ENCODE results near the gene SEMA6B.

The SEMA6B gene

GRCh38 chr19:4580021-4580901 lies 20.8 kb upstream of the SEMA6B start:
- no peaks in the 10 kb centered on the region for H3K36me3 ChIP-seq (ENCODE audit: insufficient read depth)
- no peak overlapping the region for H3K4me2 ChIP-seq
- peak; percentile 22; the same call in 1 of the 2 replicates for TF ChIP-seq CTCF (conservative IDR thresholded peaks at IDR 0.05; ENCODE audit: low read depth, low read length)
- H3K27me3 ChIP-seq (ENCODE audit: insufficient read depth, low read depth), result peaks cover 73% of the 10 kb centered on the region
- H3K79me2 ChIP-seq (ENCODE audit: insufficient read depth, low read depth), result no peaks in the 10 kb centered on the region
- H4K20me1 ChIP-seq (ENCODE audit: insufficient read depth), result no peaks in the 10 kb centered on the region
- no peak overlapping the region for H3K9ac ChIP-seq
- no peak overlapping the region for H3K4me3 ChIP-seq (IDR thresholded peaks at IDR 0.05; ENCODE audit: insufficient read depth, low read depth, low read length)
- H2AFZ ChIP-seq (ENCODE audit: low read depth), result no peak overlapping the region
- no peak overlapping the region for H3K27ac ChIP-seq
- peaks cover 8% of the 10 kb centered on the region for H3K4me1 ChIP-seq (ENCODE audit: low read depth, poor library complexity, severe bottlenecking)

DNA sequence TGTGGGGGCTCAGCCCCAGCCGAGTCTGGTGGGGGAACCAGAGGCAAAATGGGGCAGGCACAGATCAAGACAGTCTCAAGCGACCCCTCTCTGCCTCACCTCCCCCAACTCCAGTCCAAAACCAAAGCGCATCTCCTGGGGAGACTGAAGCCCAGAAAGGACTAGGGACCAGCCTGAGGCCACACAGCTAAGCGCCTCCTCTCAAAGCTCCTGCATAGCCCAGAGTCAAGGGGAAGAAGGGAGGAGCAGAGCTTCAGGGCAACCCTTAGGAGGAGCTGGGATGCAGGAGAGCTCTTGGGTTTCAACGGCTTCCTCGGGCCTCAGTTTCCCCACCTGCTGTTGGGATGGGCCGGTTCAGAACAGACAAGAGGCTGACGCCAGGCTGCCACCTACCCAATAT lies 19.9 kb upstream of the SEMA6B start:
- Histone ChIP-seq H3K4me2 (no peak overlapping the region), H3K4me3 (IDR thresholded peaks at IDR 0.05; ENCODE audit: insufficient read depth, low read depth, low read length) (no peak overlapping the region), H4K20me1 (ENCODE audit: insufficient read depth) (no peaks in the 10 kb centered on the region), H3K9ac (no peak overlapping the region), H3K36me3 (ENCODE audit: insufficient read depth) (no peaks in the 10 kb centered on the region), H3K27ac (no peak overlapping the region), H3K4me1 (ENCODE audit: low read depth, poor library complexity, severe bottlenecking) (peaks cover 14% of the 10 kb centered on the region), H3K27me3 (ENCODE audit: insufficient read depth, low read depth) (peaks cover 73% of the 10 kb centered on the region), H2AFZ (ENCODE audit: low read depth) (no peak overlapping the region), H3K79me2 (ENCODE audit: insufficient read depth, low read depth) (no peaks in the 10 kb centered on the region)
- no peak for TF ChIP-seq CTCF (conservative IDR thresholded peaks at IDR 0.05; ENCODE audit: low read depth, low read length)

- no peak overlapping the region for H3K4me2 ChIP-seq
These were observed 19.2 kb upstream of the SEMA6B start for GRCh38 chr19:4578552-4579248.

More at GRCh38 chr19:4578552-4579248, 19.2 kb upstream of the SEMA6B start:
- Histone ChIP-seq H3K27me3 (ENCODE audit: insufficient read depth, low read depth) (peaks cover 75% of the 10 kb centered on the region), H3K9ac (no peak overlapping the region), H3K4me1 (ENCODE audit: low read depth, poor library complexity, severe bottlenecking) (peaks cover 13% of the 10 kb centered on the region), H3K27ac (no peak overlapping the region), H2AFZ (ENCODE audit: low read depth) (no peak overlapping the region), H3K36me3 (ENCODE audit: insufficient read depth) (no peaks in the 10 kb centered on the region), H4K20me1 (ENCODE audit: insufficient read depth) (no peaks in the 10 kb centered on the region), H3K79me2 (ENCODE audit: insufficient read depth, low read depth) (no peaks in the 10 kb centered on the region), H3K4me3 (IDR thresholded peaks at IDR 0.05; ENCODE audit: insufficient read depth, low read depth, low read length) (no peak overlapping the region)
- TF ChIP-seq CTCF (conservative IDR thresholded peaks at IDR 0.05; ENCODE audit: low read depth, low read length), result no peak
